ENCODE measurements around the gene GPR108. TPM values are rescaled to one million over a fixed set of nuclear protein-coding genes. Genes with fewer than 3 reads are reported as not detected.
"Not testable (repeated sequence)": the region's sequence is repeated elsewhere in the genome, so short reads cannot be mapped to it uniquely, and the experiment has no call there.

GPR108 gene
- 39.4 and 78.1 TPM in 2 replicates for total RNA-seq (2014; rRNA removed; shearing (Covaris generic); ENCODE audit: low replicate concordance)

GRCh38 chr19:6737284-6737872 lies at the start of gene GPR108:
Gene GPR108, minus strand, starts transcription at chr19:6737580. Its CDS starts 4 bp downstream, at chr19:6737576.
- H3K9me3 ChIP-seq, result no peaks in the 10 kb centered on the region
- H3K27me3 ChIP-seq, result no peaks in the 10 kb centered on the region
- DNase-seq, result peak; percentile 97
- peak within 1 kb of the TSS; percentile 81 for H3K4me3 ChIP-seq
- peaks cover 4% of the 10 kb centered on the region for H3K36me3 ChIP-seq

GRCh38 chr19:6779206-6779605 lies 41.8 kb upstream of the GPR108 start:
- H3K27me3 ChIP-seq, result no peaks in the 10 kb centered on the region
- H3K9me3 ChIP-seq, result no peaks in the 10 kb centered on the region
- DNase-seq, result peak; percentile 47
- no peak overlapping the region for H3K4me3 ChIP-seq
- no peaks in the 10 kb centered on the region for H3K36me3 ChIP-seq

GRCh38 chr19:6778386-6778785 lies 41.0 kb upstream of the GPR108 start:
- H3K27me3 ChIP-seq, result no peaks in the 10 kb centered on the region
- no peaks in the 10 kb centered on the region for H3K9me3 ChIP-seq
- no peaks in the 10 kb centered on the region for H3K36me3 ChIP-seq
- no peak overlapping the region for H3K4me3 ChIP-seq
- DNase-seq, result no peak

GRCh38 chr19:6777434-6777833 lies 40.1 kb upstream of the GPR108 start:
- Histone ChIP-seq H3K27me3 (no peaks in the 10 kb centered on the region), H3K4me3 (no peak overlapping the region), H3K9me3 (no peaks in the 10 kb centered on the region), H3K36me3 (no peaks in the 10 kb centered on the region)
- DNase-seq, result no peak

GRCh38 chr19:6776999-6777398 lies 39.6 kb upstream of the GPR108 start:
- Histone ChIP-seq H3K9me3 (no peaks in the 10 kb centered on the region), H3K36me3 (no peaks in the 10 kb centered on the region), H3K27me3 (no peaks in the 10 kb centered on the region), H3K4me3 (no peak overlapping the region)
- no peak for DNase-seq

GRCh38 chr19:6776045-6776444 lies 38.7 kb upstream of the GPR108 start:
- H3K9me3 ChIP-seq, DNase-seq, H3K4me3 ChIP-seq, H3K36me3 ChIP-seq, H3K27me3 ChIP-seq: not testable (repeated sequence)

- H3K27me3 ChIP-seq, result no peaks in the 10 kb centered on the region
- H3K9me3 ChIP-seq, result no peaks in the 10 kb centered on the region
- DNase-seq, result peak; percentile 22
Observed at GRCh38 chr19:6774821-6775707, 37.7 kb upstream of the GPR108 start.

GRCh38 chr19:6773323-6773931 lies 36.0 kb upstream of the GPR108 start:
- H3K36me3 ChIP-seq, result no peaks in the 10 kb centered on the region
- no peak overlapping the region for H3K4me3 ChIP-seq
- no peak for DNase-seq
- no peaks in the 10 kb centered on the region for H3K27me3 ChIP-seq
- H3K9me3 ChIP-seq, result no peaks in the 10 kb centered on the region

More at GRCh38 chr19:6774821-6775707, 37.7 kb upstream of the GPR108 start:
- Histone ChIP-seq H3K36me3 (no peaks in the 10 kb centered on the region), H3K4me3 (no peak overlapping the region)

- no peaks in the 10 kb centered on the region for H3K36me3 ChIP-seq
- H3K9me3 ChIP-seq, result no peaks in the 10 kb centered on the region
- DNase-seq, result no peak
- H3K4me3 ChIP-seq, result no peak overlapping the region
- H3K27me3 ChIP-seq, result no peaks in the 10 kb centered on the region
Observed at GRCh38 chr19:6772866-6773322, 35.5 kb upstream of the GPR108 start.

GRCh38 chr19:6772028-6772865 lies 34.9 kb upstream of the GPR108 start, which contains the start of gene VAV1:
Gene VAV1, plus strand, starts transcription at chr19:6772708. Its CDS starts 100 bp downstream, at chr19:6772808.
- Histone ChIP-seq H3K36me3 (no peaks in the 10 kb centered on the region), H3K4me3 (no peak within 1 kb of the TSS), H3K9me3 (no peaks in the 10 kb centered on the region), H3K27me3 (no peaks in the 10 kb centered on the region)
- no peak for DNase-seq

- not testable (repeated sequence) for H3K9me3 ChIP-seq, H3K27me3 ChIP-seq, H3K36me3 ChIP-seq, H3K4me3 ChIP-seq, DNase-seq
Observed at GRCh38 chr19:6771648-6772027, 34.3 kb upstream of the GPR108 start.

- Histone ChIP-seq H3K27me3 (no peaks in the 10 kb centered on the region), H3K36me3 (no peaks in the 10 kb centered on the region), H3K4me3 (no peak overlapping the region), H3K9me3 (no peaks in the 10 kb centered on the region)
- no peak for DNase-seq
Observed at GRCh38 chr19:6769006-6769619, 31.7 kb upstream of the GPR108 start.

- Histone ChIP-seq H3K4me3 (no peak overlapping the region), H3K9me3 (no peaks in the 10 kb centered on the region), H3K36me3 (no peaks in the 10 kb centered on the region), H3K27me3 (no peaks in the 10 kb centered on the region)
- no peak for DNase-seq
Observed at GRCh38 chr19:6768236-6768785, 30.9 kb upstream of the GPR108 start.

GRCh38 chr19:6767357-6768235 lies 30.2 kb upstream of the GPR108 start, which contains the start of gene SH2D3A:
Gene SH2D3A, minus strand, starts transcription at chr19:6767435. Its CDS starts 3,687 bp downstream, at chr19:6763748.
- Histone ChIP-seq H3K36me3 (no peaks in the 10 kb centered on the region), H3K27me3 (no peaks in the 10 kb centered on the region), H3K9me3 (no peaks in the 10 kb centered on the region), H3K4me3 (no peak within 1 kb of the TSS)
- DNase-seq, result no peak

- Histone ChIP-seq H3K9me3 (no peaks in the 10 kb centered on the region), H3K4me3 (no peak overlapping the region), H3K27me3 (no peaks in the 10 kb centered on the region), H3K36me3 (no peaks in the 10 kb centered on the region)
- no peak for DNase-seq
Observed at GRCh38 chr19:6767081-6767356, 29.6 kb upstream of the GPR108 start.
